Colon (tissue), 2 donors: ENCODE results near the gene BAHD1.
"Not testable (repeated sequence)": the region's sequence is repeated elsewhere in the genome, so short reads cannot be mapped to it uniquely, and the experiment has no call there.

Source experiments
- FAIRE-seq: peaks from 2 replicates; lab custom pipeline; 2012; peaks lifted over from hg19 to GRCh38; lab: Jason Lieb, UNC
- donor health status: control.
- donor health status: control.

BAHD1 gene

GRCh38 chr15:40445421-40445922, 4.7 kb downstream of the BAHD1 start:
- FAIRE-seq: no peak

- FAIRE-seq: no peak
Observed at GRCh38 chr15:40446144-40446543, 5.4 kb downstream of the BAHD1 start.

- no peak for FAIRE-seq
Observed at GRCh38 chr15:40448354-40448753, 7.6 kb downstream of the BAHD1 start.

GRCh38 chr15:40449275-40449674, 8.5 kb downstream of the BAHD1 start:
- FAIRE-seq: no peak

GRCh38 chr15:40450047-40450446, 9.3 kb downstream of the BAHD1 start:
- FAIRE-seq: no peak

- no peak for FAIRE-seq
Observed at GRCh38 chr15:40451527-40452158, 10.9 kb downstream of the BAHD1 start.

- no peak for FAIRE-seq
Observed at GRCh38 chr15:40452296-40453090, 11.7 kb downstream of the BAHD1 start.

GRCh38 chr15:40453941-40454340, 13.2 kb downstream of the BAHD1 start:
- not testable (repeated sequence) for FAIRE-seq

GRCh38 chr15:40454904-40455391, 14.2 kb downstream of the BAHD1 start:
- FAIRE-seq: no peak

- no peak for FAIRE-seq
Observed at GRCh38 chr15:40456299-40456712, 15.6 kb downstream of the BAHD1 start.

- FAIRE-seq: no peak
Observed at GRCh38 chr15:40456738-40457137, 16.0 kb downstream of the BAHD1 start.

GRCh38 chr15:40458495-40459371, 18.0 kb downstream of the BAHD1 start:
- no peak for FAIRE-seq

- FAIRE-seq: no peak
Observed at GRCh38 chr15:40459391-40460015, 18.8 kb downstream of the BAHD1 start.

- FAIRE-seq: no peak
Observed at GRCh38 chr15:40460404-40460803, 19.7 kb downstream of the BAHD1 start.

- no peak for FAIRE-seq
Observed at GRCh38 chr15:40461958-40462357, 21.2 kb downstream of the BAHD1 start.

- FAIRE-seq: no peak
Observed at GRCh38 chr15:40463279-40463678, 22.5 kb downstream of the BAHD1 start.

GRCh38 chr15:40463886-40464545, 23.3 kb downstream of the BAHD1 start:
- FAIRE-seq: no peak

- FAIRE-seq: no peak
Observed at GRCh38 chr15:40464595-40465185, 23.9 kb downstream of the BAHD1 start.

- FAIRE-seq: no peak
Observed at GRCh38 chr15:40465939-40466338, 25.2 kb downstream of the BAHD1 start.

- no peak for FAIRE-seq
Observed at GRCh38 chr15:40466426-40467260, 25.9 kb downstream of the BAHD1 start.
